Testis (tissue), 2 donors: ENCODE measurements around the gene P2RX5.

Source experiments
- CTCF ChIP-seq, 3 experiments: fragments of 450-650 bp in 2 of 3; fragments of 200-600 bp in 1 of 3; sonication (generic) in 1 of 3; IDR thresholded peaks; one replicate each; pipeline ENCODE4 v1.5.1; 2016 to 2019; ENCODE audit warnings: antibody characterized with exemption in 3 of 3, mild to moderate bottlenecking in 2 of 3, moderate library complexity in 1 of 3
- POLR2A ChIP-seq: fragments of 450-650 bp; IDR thresholded peaks from one replicate; pipeline ENCODE4 v1.6.1; 2017; ENCODE audit warnings: antibody characterized with exemption, mild to moderate bottlenecking, moderate library complexity

GRCh38 chr17:3698139-3698538 lies 2.2 kb upstream of the P2RX5 start:
- no peak for TF ChIP-seq CTCF (IDR thresholded peaks at IDR 0.05)
- no peak for TF ChIP-seq POLR2A
